Measurements from ENCODE around the gene TBC1D22B.
"Not testable (repeated sequence)": the region's sequence is repeated elsewhere in the genome, so short reads cannot be mapped to it uniquely, and the experiment has no call there.

TBC1D22B gene

DNA sequence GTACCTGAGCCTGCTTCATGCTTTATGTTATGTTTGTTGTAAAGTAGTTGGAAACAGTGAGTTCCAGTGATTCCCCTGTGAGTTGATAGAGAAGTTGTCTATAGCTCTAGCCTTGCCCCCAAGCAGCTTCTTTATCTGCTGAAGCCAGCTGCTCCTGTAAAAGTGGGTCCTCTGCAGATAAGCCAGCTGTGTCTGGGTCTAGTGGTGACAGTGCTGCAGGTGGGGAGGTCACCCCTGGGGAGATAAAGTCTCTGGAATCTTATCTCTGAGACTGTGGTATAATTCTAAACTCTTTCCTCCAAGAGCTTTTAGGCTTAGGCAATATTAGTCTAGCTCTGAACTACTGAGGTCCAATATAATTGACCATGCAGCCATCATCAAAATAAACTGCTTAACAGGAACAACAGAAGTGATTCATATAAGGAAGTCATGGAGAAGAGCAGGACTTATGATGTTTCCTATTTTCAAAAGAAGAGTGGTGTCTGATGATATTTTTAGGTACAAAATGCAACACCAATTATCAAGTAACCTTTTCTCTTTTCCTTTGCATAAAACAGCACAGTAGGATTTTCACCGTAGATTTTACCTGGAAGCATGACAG is 44.6 kb downstream of the TBC1D22B start:
- no peaks in the 10 kb centered on the region for H3K4me1 ChIP-seq (ENCODE audit: control insufficient read depth in 2 of 2, insufficient read depth in 2 of 2, low read length in 2 of 2)
- H3K27me3 ChIP-seq (ENCODE audit: control insufficient read depth in 2 of 2, insufficient read depth in 2 of 2, low read length in 2 of 2), result no peaks in the 10 kb centered on the region
- H3K4me3 ChIP-seq (ENCODE audit: low read length in 2 of 2), result no peak overlapping the region
- no peaks in the 10 kb centered on the region for H3K9me3 ChIP-seq (ENCODE audit: control insufficient read depth in 2 of 2, low read length in 2 of 2)
- H3K27ac ChIP-seq (ENCODE audit: low read depth in 2 of 2, low read length in 2 of 2), result no peak overlapping the region
- peaks cover 26 to 32% of the 10 kb centered on the region in 2 donors for H3K36me3 ChIP-seq (ENCODE audit: control insufficient read depth in 2 of 2, insufficient read depth in 2 of 2, low read length in 2 of 2)
- no peak overlapping the region for H3K9ac ChIP-seq (ENCODE audit: low read depth in 1 of 2, low read length in 2 of 2)

- Histone ChIP-seq H3K4me1 (ENCODE audit: control insufficient read depth in 2 of 2, insufficient read depth in 2 of 2, low read length in 2 of 2) (no peaks in the 10 kb centered on the region), H3K27me3 (ENCODE audit: control insufficient read depth in 2 of 2, insufficient read depth in 2 of 2, low read length in 2 of 2) (no peaks in the 10 kb centered on the region), H3K9me3 (ENCODE audit: control insufficient read depth in 2 of 2, low read length in 2 of 2) (no peaks in the 10 kb centered on the region), H3K9ac (ENCODE audit: low read depth in 1 of 2, low read length in 2 of 2) (no peak overlapping the region), H3K36me3 (ENCODE audit: control insufficient read depth in 2 of 2, insufficient read depth in 2 of 2, low read length in 2 of 2) (peaks cover 26 to 29% of the 10 kb centered on the region in 2 donors), H3K27ac (ENCODE audit: low read depth in 2 of 2, low read length in 2 of 2) (no peak overlapping the region), H3K4me3 (ENCODE audit: low read length in 2 of 2) (no peak overlapping the region)
These were observed 45.6 kb downstream of the TBC1D22B start for GRCh38 chr6:37303091-37303660.

DNA sequence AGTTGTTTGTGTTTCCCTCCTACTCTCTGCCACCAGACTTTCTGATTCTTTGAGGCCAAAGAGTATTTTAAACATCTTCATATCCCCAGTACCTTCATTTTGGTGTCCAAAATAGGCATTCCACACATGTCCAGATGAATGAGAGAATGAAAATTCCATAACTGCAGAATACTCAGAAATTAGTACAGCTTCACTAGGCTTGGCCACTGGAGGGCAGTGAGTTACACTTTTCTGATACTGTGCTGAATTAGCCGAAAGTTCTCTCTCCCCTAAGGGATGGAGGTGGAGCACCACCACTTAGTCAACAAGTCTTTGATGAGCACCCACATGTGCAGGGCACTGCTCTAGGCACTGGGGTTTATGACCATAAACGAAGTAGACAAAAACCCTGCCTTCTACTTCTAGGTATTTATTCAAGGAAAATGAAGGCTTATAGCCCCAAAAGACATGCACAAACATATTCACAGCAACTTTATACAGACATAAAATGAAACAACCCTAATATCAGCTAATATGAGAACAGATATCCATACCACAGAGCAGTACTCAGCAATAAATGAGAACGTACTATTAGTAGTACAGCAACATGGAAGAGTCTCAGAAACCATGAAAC is 46.4 kb downstream of the TBC1D22B start:
- H3K27ac ChIP-seq (ENCODE audit: low read depth in 2 of 2, low read length in 2 of 2), result no peak overlapping the region
- H3K9ac ChIP-seq (ENCODE audit: low read depth in 1 of 2, low read length in 2 of 2), result no peak overlapping the region
- peaks cover 26 to 29% of the 10 kb centered on the region in 2 donors for H3K36me3 ChIP-seq (ENCODE audit: control insufficient read depth in 2 of 2, insufficient read depth in 2 of 2, low read length in 2 of 2)
- no peaks in the 10 kb centered on the region for H3K4me1 ChIP-seq (ENCODE audit: control insufficient read depth in 2 of 2, insufficient read depth in 2 of 2, low read length in 2 of 2)
- no peak overlapping the region for H3K4me3 ChIP-seq (ENCODE audit: low read length in 2 of 2)
- no peaks in the 10 kb centered on the region for H3K9me3 ChIP-seq (ENCODE audit: control insufficient read depth in 2 of 2, low read length in 2 of 2)
- H3K27me3 ChIP-seq (ENCODE audit: control insufficient read depth in 2 of 2, insufficient read depth in 2 of 2, low read length in 2 of 2), result no peaks in the 10 kb centered on the region

DNA sequence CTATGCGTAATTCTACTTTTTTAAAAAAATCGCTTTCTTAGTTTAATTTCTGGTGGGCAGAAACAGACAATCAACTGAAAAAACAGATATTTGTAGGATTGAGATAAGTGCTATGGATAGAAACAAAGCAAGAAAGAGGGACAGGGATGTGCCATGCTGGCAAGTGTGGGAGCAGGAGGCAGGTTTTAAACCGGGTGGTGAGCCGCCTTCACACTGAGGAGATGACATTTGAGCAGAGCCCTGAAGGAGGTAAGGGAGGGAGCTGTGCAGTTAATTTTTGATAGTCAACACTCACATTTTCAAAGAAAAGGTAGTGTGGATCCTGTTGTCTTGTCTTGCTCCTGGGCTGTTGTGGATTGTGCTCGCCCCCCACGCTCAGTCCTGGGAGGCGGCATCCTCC is 47.2 kb downstream of the TBC1D22B start:
- Histone ChIP-seq H3K4me3 (ENCODE audit: low read length in 2 of 2) (no peak overlapping the region), H3K36me3 (ENCODE audit: control insufficient read depth in 2 of 2, insufficient read depth in 2 of 2, low read length in 2 of 2) (peaks cover 26 to 29% of the 10 kb centered on the region in 2 donors), H3K9ac (ENCODE audit: low read depth in 1 of 2, low read length in 2 of 2) (no peak overlapping the region), H3K27ac (ENCODE audit: low read depth in 2 of 2, low read length in 2 of 2) (no peak overlapping the region), H3K27me3 (ENCODE audit: control insufficient read depth in 2 of 2, insufficient read depth in 2 of 2, low read length in 2 of 2) (no peaks in the 10 kb centered on the region), H3K9me3 (ENCODE audit: control insufficient read depth in 2 of 2, low read length in 2 of 2) (no peaks in the 10 kb centered on the region), H3K4me1 (ENCODE audit: control insufficient read depth in 2 of 2, insufficient read depth in 2 of 2, low read length in 2 of 2) (no peaks in the 10 kb centered on the region)

DNA sequence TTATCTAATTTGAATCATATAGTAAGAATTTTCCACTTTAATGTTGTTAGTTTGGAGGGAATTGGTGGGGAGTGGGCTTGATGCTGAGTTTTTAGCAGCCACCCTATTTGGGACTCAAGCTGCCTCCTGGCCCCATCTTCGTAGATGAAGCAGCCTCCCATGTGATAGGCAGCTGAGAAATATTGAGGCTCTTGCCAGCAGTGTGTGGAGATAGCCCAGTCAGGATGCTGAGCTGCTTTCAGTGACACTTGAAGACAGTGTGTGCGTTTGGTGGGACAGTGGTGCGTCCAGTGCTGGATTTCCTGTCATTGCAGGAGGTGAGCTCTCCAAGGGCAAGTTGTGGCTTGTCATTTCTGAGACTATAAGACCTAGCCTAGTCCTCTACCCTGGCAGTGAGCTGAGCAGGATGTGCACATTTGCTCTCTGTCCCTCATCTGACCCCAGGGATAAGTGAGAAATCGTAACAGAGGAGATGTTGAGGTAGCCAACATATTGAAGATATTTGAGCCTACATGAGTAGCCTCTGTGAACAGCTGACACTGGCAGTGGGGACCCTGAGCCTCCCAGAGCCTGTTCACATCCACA is 48.4 kb downstream of the TBC1D22B start:
- no peak overlapping the region for H3K4me3 ChIP-seq (ENCODE audit: low read length in 2 of 2)
- no peak overlapping the region for H3K9ac ChIP-seq (ENCODE audit: low read depth in 1 of 2, low read length in 2 of 2)
- H3K9me3 ChIP-seq (ENCODE audit: control insufficient read depth in 2 of 2, low read length in 2 of 2), result no peaks in the 10 kb centered on the region
- no peaks in the 10 kb centered on the region for H3K27me3 ChIP-seq (ENCODE audit: control insufficient read depth in 2 of 2, insufficient read depth in 2 of 2, low read length in 2 of 2)
- no peak overlapping the region for H3K27ac ChIP-seq (ENCODE audit: low read depth in 2 of 2, low read length in 2 of 2)
- H3K4me1 ChIP-seq (ENCODE audit: control insufficient read depth in 2 of 2, insufficient read depth in 2 of 2, low read length in 2 of 2), result no peaks in the 10 kb centered on the region
- H3K36me3 ChIP-seq (ENCODE audit: control insufficient read depth in 2 of 2, insufficient read depth in 2 of 2, low read length in 2 of 2), result peaks cover 26 to 29% of the 10 kb centered on the region in 2 donors

GRCh38 chr6:37306624-37307222 is 49.2 kb downstream of the TBC1D22B start:
- Histone ChIP-seq H3K27me3 (ENCODE audit: control insufficient read depth in 2 of 2, insufficient read depth in 2 of 2, low read length in 2 of 2) (no peaks in the 10 kb centered on the region), H3K36me3 (ENCODE audit: control insufficient read depth in 2 of 2, insufficient read depth in 2 of 2, low read length in 2 of 2) (peaks cover 24 to 27% of the 10 kb centered on the region in 2 donors), H3K9ac (ENCODE audit: low read depth in 1 of 2, low read length in 2 of 2) (no peak overlapping the region), H3K4me3 (ENCODE audit: low read length in 2 of 2) (no peak overlapping the region), H3K27ac (ENCODE audit: low read depth in 2 of 2, low read length in 2 of 2) (no peak overlapping the region), H3K9me3 (ENCODE audit: control insufficient read depth in 2 of 2, low read length in 2 of 2) (no peaks in the 10 kb centered on the region), H3K4me1 (ENCODE audit: control insufficient read depth in 2 of 2, insufficient read depth in 2 of 2, low read length in 2 of 2) (no peaks in the 10 kb centered on the region)

DNA sequence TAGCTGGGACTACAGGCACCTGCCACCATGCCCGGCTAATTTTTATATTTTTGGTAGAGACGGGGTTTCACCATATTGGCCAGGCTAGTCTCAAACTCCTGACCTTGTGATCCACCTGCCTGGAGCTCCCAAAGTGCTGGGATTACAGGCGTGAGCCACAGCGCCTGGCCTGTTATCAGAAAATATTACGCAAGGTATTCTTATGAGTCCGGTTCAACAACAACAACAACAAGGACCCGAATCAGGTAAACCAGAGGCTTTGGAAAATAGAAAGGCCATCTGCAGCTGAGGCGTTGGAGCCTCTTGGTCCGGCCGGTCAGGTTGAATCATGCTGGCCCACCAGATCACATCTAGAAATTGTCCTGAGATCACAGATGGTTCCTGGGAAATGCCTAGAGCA is 49.9 kb downstream of the TBC1D22B start:
- peaks cover 18 to 23% of the 10 kb centered on the region in 2 donors for H3K36me3 ChIP-seq (ENCODE audit: control insufficient read depth in 2 of 2, insufficient read depth in 2 of 2, low read length in 2 of 2)
- H3K4me3 ChIP-seq (ENCODE audit: low read length in 2 of 2); H3K9me3 ChIP-seq (ENCODE audit: control insufficient read depth in 2 of 2, low read length in 2 of 2); H3K27me3 ChIP-seq (ENCODE audit: control insufficient read depth in 2 of 2, insufficient read depth in 2 of 2, low read length in 2 of 2); H3K27ac ChIP-seq (ENCODE audit: low read depth in 2 of 2, low read length in 2 of 2); H3K9ac ChIP-seq (ENCODE audit: low read depth in 1 of 2, low read length in 2 of 2); H3K4me1 ChIP-seq (ENCODE audit: control insufficient read depth in 2 of 2, insufficient read depth in 2 of 2, low read length in 2 of 2): not testable (repeated sequence)

DNA sequence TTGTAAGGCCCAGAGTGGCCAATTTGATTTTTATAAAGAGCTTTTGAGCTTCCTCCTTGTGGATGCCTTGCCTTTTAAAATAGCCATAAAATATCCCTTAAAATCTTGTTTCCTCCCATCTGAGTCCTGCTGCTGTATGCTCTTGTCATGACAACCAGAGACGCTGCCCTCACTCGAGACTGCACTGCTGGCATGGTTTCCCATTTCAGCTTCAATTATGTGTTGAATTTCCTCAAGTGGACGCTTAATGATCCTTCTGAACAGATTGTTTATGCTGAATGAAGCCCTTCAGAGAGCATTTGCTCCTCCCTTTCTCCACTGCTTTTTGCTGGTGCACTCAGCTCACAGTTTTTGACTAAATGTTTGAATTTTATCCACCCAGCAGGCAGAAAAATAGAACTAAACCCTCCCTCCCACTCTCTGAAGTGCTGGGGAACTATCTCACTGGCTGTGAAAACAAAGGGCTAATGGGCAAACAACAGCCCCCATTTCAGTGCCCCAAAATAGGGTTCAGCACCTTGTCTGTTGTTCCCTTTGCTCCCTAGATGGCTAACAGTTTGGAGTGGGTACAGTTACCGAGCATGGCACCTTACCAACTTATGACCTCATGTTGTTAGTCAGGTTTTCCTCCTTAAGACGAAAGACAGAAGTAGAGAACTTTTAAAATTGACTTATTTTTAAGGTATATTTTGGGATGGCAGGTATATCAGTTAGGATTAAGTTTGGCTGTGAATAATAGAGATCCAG is 50.7 kb downstream of the TBC1D22B start:
- Histone ChIP-seq H3K4me1 (ENCODE audit: control insufficient read depth in 2 of 2, insufficient read depth in 2 of 2, low read length in 2 of 2) (no peaks in the 10 kb centered on the region), H3K36me3 (ENCODE audit: control insufficient read depth in 2 of 2, insufficient read depth in 2 of 2, low read length in 2 of 2) (peaks cover 11 to 23% of the 10 kb centered on the region in 2 donors), H3K27ac (ENCODE audit: low read depth in 2 of 2, low read length in 2 of 2) (no peak overlapping the region), H3K27me3 (ENCODE audit: control insufficient read depth in 2 of 2, insufficient read depth in 2 of 2, low read length in 2 of 2) (no peaks in the 10 kb centered on the region), H3K4me3 (ENCODE audit: low read length in 2 of 2) (no peak overlapping the region), H3K9me3 (ENCODE audit: control insufficient read depth in 2 of 2, low read length in 2 of 2) (no peaks in the 10 kb centered on the region), H3K9ac (ENCODE audit: low read depth in 1 of 2, low read length in 2 of 2) (no peak overlapping the region)

DNA sequence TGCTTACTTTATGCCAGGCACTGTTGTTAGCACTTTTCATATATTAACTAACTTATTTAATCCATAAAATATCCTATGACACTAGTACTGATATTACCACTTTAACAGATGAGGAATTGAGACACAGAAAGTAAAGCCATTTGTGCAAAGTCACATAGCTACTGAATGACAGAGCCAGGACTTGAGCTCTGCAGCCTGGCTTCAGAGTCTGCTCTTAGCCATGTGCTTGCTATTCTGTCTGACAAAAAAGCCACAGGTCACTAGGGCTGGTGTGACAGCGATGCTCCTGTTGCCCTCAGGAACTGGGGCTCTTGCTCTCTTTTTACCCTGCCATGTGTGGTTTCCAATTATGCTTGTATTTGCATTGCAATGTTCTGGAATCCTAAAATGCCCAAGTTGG is 51.5 kb downstream of the TBC1D22B start:
- Histone ChIP-seq H3K9me3 (ENCODE audit: control insufficient read depth in 2 of 2, low read length in 2 of 2) (no peaks in the 10 kb centered on the region), H3K4me3 (ENCODE audit: low read length in 2 of 2) (no peak overlapping the region), H3K27me3 (ENCODE audit: control insufficient read depth in 2 of 2, insufficient read depth in 2 of 2, low read length in 2 of 2) (no peaks in the 10 kb centered on the region), H3K36me3 (ENCODE audit: control insufficient read depth in 2 of 2, insufficient read depth in 2 of 2, low read length in 2 of 2) (peaks cover 18 to 25% of the 10 kb centered on the region in 2 donors), H3K4me1 (ENCODE audit: control insufficient read depth in 2 of 2, insufficient read depth in 2 of 2, low read length in 2 of 2) (no peaks in the 10 kb centered on the region), H3K27ac (ENCODE audit: low read depth in 2 of 2, low read length in 2 of 2) (no peak overlapping the region), H3K9ac (ENCODE audit: low read depth in 1 of 2, low read length in 2 of 2) (no peak overlapping the region)

All from mucosa of rectum (tissue), 2 donors.